MM.1S (cell line): ENCODE measurements around the gene LPIN2.

ENCODE experiments used
- CTCF ChIP-seq: fragments of 300-600 bp; sonication (generic); IDR thresholded peaks from 2 replicates; pipeline ENCODE4 v1.5.1; 2016; ENCODE audit warnings: antibody characterized with exemption, low read length, mixed read lengths
- EZH2 ChIP-seq: fragments of 300-600 bp; sonication (generic); optimal IDR thresholded peaks from 2 replicates; pipeline ENCODE3; 2017; ENCODE audit warnings: low read depth, mild to moderate bottlenecking, antibody characterized with exemption, low read length, mixed read lengths
- EZH2phosphoT487 ChIP-seq: fragments of 300-600 bp; sonication (generic); IDR thresholded peaks from 2 replicates; pipeline ENCODE4 v1.6.1; 2018; ENCODE audit warnings: antibody characterized with exemption, low read length

- TF ChIP-seq CTCF (no peak), EZH2phosphoT487 (no peak), EZH2 (no peak)
Observed at GRCh38 chr18:3008541-3008940, 4.4 kb downstream of the LPIN2 start.
